B cell (primary cell): ENCODE measurements around the gene USP7.

Experiments used
- EZH2 ChIP-seq: IDR thresholded peaks from 2 replicates; pipeline ENCODE4 v1.6.1; 2012; ENCODE audit warnings: borderline replicate concordance, low read depth, mild to moderate bottlenecking, moderate library complexity, low read length; ENCODE audit not compliant: insufficient read depth, poor library complexity, severe bottlenecking
- TF ChIP-seq, protein P1 (sequence below): fragments of 200-600 bp; IDR thresholded peaks from one replicate; pipeline ENCODE4 v1.8.0; 2022; ENCODE audit warnings: antibody characterized with exemption, mild to moderate bottlenecking

- TF ChIP-seq, protein P1, sequence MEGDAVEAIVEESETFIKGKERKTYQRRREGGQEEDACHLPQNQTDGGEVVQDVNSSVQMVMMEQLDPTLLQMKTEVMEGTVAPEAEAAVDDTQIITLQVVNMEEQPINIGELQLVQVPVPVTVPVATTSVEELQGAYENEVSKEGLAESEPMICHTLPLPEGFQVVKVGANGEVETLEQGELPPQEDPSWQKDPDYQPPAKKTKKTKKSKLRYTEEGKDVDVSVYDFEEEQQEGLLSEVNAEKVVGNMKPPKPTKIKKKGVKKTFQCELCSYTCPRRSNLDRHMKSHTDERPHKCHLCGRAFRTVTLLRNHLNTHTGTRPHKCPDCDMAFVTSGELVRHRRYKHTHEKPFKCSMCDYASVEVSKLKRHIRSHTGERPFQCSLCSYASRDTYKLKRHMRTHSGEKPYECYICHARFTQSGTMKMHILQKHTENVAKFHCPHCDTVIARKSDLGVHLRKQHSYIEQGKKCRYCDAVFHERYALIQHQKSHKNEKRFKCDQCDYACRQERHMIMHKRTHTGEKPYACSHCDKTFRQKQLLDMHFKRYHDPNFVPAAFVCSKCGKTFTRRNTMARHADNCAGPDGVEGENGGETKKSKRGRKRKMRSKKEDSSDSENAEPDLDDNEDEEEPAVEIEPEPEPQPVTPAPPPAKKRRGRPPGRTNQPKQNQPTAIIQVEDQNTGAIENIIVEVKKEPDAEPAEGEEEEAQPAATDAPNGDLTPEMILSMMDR: no peak
- TF ChIP-seq EZH2: no peak
Measured at GRCh38 chr16:8890549-8890921, 73.2 kb downstream of the USP7 start.
